ENCODE measurements around the gene TRAPPC11.
A peak's percentile ranks its signal among the peaks of the same experiment; 100 is the strongest.

Gene TRAPPC11

GRCh38 chr4:183637461-183637860 lies 21.6 kb upstream of the TRAPPC11 start:
- Histone ChIP-seq H3K4me2 (ENCODE audit: low read length) (no peak overlapping the region), H3K36me3 (replicated peaks; ENCODE audit: low read depth, low read length) (no peaks in the 10 kb centered on the region), H3K9ac (ENCODE audit: low read length) (no peak overlapping the region), H3K79me2 (ENCODE audit: low read length) (no peaks in the 10 kb centered on the region), H3K27me3 (ENCODE audit: low read depth, low read length) (no peaks in the 10 kb centered on the region), H3K4me3 (ENCODE audit: low read length) (no peak overlapping the region), H4K20me1 (ENCODE audit: insufficient read depth, low read length) (no peaks in the 10 kb centered on the region), H3K9me3 (ENCODE audit: insufficient read depth, low read length) (no peaks in the 10 kb centered on the region), H3K27ac (ENCODE audit: low read length) (no peak overlapping the region), H2AFZ (ENCODE audit: low read depth, low read length) (no peak overlapping the region), H3K4me1 (ENCODE audit: low read length) (no peaks in the 10 kb centered on the region)
- no peak for TF ChIP-seq EZH2phosphoT487 (IDR thresholded peaks at IDR 0.05; ENCODE audit: low read depth)

GRCh38 chr4:183638436-183638835 lies 20.7 kb upstream of the TRAPPC11 start:
- H3K27ac ChIP-seq (ENCODE audit: low read length), result no peak overlapping the region
- TF ChIP-seq CTCF (IDR thresholded peaks at IDR 0.05; ENCODE audit: low read depth, low read length), result no peak
- TF ChIP-seq EZH2phosphoT487 (IDR thresholded peaks at IDR 0.05; ENCODE audit: low read depth), result no peak
- no peak overlapping the region for H3K4me3 ChIP-seq (ENCODE audit: low read length)
- no peak overlapping the region for H3K9ac ChIP-seq (ENCODE audit: low read length)
- no peaks in the 10 kb centered on the region for H3K79me2 ChIP-seq (ENCODE audit: low read length)
- no peaks in the 10 kb centered on the region for H3K4me1 ChIP-seq (ENCODE audit: low read length)
- H3K4me2 ChIP-seq (ENCODE audit: low read length), result no peak overlapping the region
- H2AFZ ChIP-seq (ENCODE audit: low read depth, low read length), result no peak overlapping the region
- H3K9me3 ChIP-seq (ENCODE audit: insufficient read depth, low read length), result no peaks in the 10 kb centered on the region
- H3K27me3 ChIP-seq (ENCODE audit: low read depth, low read length), result no peaks in the 10 kb centered on the region
- no peaks in the 10 kb centered on the region for H4K20me1 ChIP-seq (ENCODE audit: insufficient read depth, low read length)
- H3K36me3 ChIP-seq (replicated peaks; ENCODE audit: low read depth, low read length), result no peaks in the 10 kb centered on the region

GRCh38 chr4:183639291-183639690 lies 19.8 kb upstream of the TRAPPC11 start:
- Histone ChIP-seq H3K79me2 (ENCODE audit: low read length) (no peaks in the 10 kb centered on the region), H3K4me3 (ENCODE audit: low read length) (no peak overlapping the region), H3K9me3 (ENCODE audit: insufficient read depth, low read length) (no peaks in the 10 kb centered on the region), H3K36me3 (replicated peaks; ENCODE audit: low read depth, low read length) (no peaks in the 10 kb centered on the region), H3K27ac (ENCODE audit: low read length) (no peak overlapping the region), H3K9ac (ENCODE audit: low read length) (no peak overlapping the region), H2AFZ (ENCODE audit: low read depth, low read length) (no peak overlapping the region), H4K20me1 (ENCODE audit: insufficient read depth, low read length) (no peaks in the 10 kb centered on the region), H3K4me2 (ENCODE audit: low read length) (no peak overlapping the region), H3K4me1 (ENCODE audit: low read length) (no peaks in the 10 kb centered on the region), H3K27me3 (ENCODE audit: low read depth, low read length) (no peaks in the 10 kb centered on the region)
- TF ChIP-seq EZH2phosphoT487 (IDR thresholded peaks at IDR 0.05; ENCODE audit: low read depth) (no peak), CTCF (IDR thresholded peaks at IDR 0.05; ENCODE audit: low read depth, low read length) (no peak)

- H3K36me3 ChIP-seq (replicated peaks; ENCODE audit: low read depth, low read length), result no peaks in the 10 kb centered on the region
- TF ChIP-seq EZH2phosphoT487 (IDR thresholded peaks at IDR 0.05; ENCODE audit: low read depth) (no peak), CTCF (IDR thresholded peaks at IDR 0.05; ENCODE audit: low read depth, low read length) (no peak)
- no peaks in the 10 kb centered on the region for H3K27me3 ChIP-seq (ENCODE audit: low read depth, low read length)
- H3K4me2 ChIP-seq (ENCODE audit: low read length), result no peak overlapping the region
- H3K4me1 ChIP-seq (ENCODE audit: low read length), result no peaks in the 10 kb centered on the region
- no peak overlapping the region for H3K4me3 ChIP-seq (ENCODE audit: low read length)
- no peak overlapping the region for H3K9ac ChIP-seq (ENCODE audit: low read length)
- H4K20me1 ChIP-seq (ENCODE audit: insufficient read depth, low read length), result no peaks in the 10 kb centered on the region
- no peak overlapping the region for H3K27ac ChIP-seq (ENCODE audit: low read length)
- H2AFZ ChIP-seq (ENCODE audit: low read depth, low read length), result no peak overlapping the region
- no peaks in the 10 kb centered on the region for H3K9me3 ChIP-seq (ENCODE audit: insufficient read depth, low read length)
- H3K79me2 ChIP-seq (ENCODE audit: low read length), result no peaks in the 10 kb centered on the region
These were observed 13.8 kb upstream of the TRAPPC11 start for GRCh38 chr4:183645326-183645725.

GRCh38 chr4:183657564-183657963 lies 1.5 kb upstream of the TRAPPC11 start:
- Histone ChIP-seq H3K4me2 (ENCODE audit: low read length) (peak overlapping the region; percentile 64), H3K4me3 (ENCODE audit: low read length) (peak overlapping the region; percentile 86), H2AFZ (ENCODE audit: low read depth, low read length) (no peak overlapping the region), H3K4me1 (ENCODE audit: low read length) (0 out of 2 replicates have a peak, but pooled peaks cover 3% of the 10 kb centered on the region), H4K20me1 (ENCODE audit: insufficient read depth, low read length) (no peaks in the 10 kb centered on the region), H3K79me2 (ENCODE audit: low read length) (peaks cover 29% of the 10 kb centered on the region), H3K9ac (ENCODE audit: low read length) (no peak overlapping the region), H3K27ac (ENCODE audit: low read length) (no peak overlapping the region), H3K9me3 (ENCODE audit: insufficient read depth, low read length) (no peaks in the 10 kb centered on the region), H3K36me3 (replicated peaks; ENCODE audit: low read depth, low read length) (no peaks in the 10 kb centered on the region), H3K27me3 (ENCODE audit: low read depth, low read length) (no peaks in the 10 kb centered on the region)
- no peak for TF ChIP-seq EZH2phosphoT487 (IDR thresholded peaks at IDR 0.05; ENCODE audit: low read depth)
- no peak for TF ChIP-seq CTCF (IDR thresholded peaks at IDR 0.05; ENCODE audit: low read depth, low read length)

All from OCI-LY3 (cell line).